ENCODE results near the gene SPAG17. TPM values are rescaled to one million over a fixed set of nuclear protein-coding genes. Genes with fewer than 3 reads are reported as not detected.
"Not testable (repeated sequence)": the region's sequence is repeated elsewhere in the genome, so short reads cannot be mapped to it uniquely, and the experiment has no call there.

SPAG17 gene
- total RNA-seq, 1 experiment from 2014 or later: 0.33 TPM

DNA sequence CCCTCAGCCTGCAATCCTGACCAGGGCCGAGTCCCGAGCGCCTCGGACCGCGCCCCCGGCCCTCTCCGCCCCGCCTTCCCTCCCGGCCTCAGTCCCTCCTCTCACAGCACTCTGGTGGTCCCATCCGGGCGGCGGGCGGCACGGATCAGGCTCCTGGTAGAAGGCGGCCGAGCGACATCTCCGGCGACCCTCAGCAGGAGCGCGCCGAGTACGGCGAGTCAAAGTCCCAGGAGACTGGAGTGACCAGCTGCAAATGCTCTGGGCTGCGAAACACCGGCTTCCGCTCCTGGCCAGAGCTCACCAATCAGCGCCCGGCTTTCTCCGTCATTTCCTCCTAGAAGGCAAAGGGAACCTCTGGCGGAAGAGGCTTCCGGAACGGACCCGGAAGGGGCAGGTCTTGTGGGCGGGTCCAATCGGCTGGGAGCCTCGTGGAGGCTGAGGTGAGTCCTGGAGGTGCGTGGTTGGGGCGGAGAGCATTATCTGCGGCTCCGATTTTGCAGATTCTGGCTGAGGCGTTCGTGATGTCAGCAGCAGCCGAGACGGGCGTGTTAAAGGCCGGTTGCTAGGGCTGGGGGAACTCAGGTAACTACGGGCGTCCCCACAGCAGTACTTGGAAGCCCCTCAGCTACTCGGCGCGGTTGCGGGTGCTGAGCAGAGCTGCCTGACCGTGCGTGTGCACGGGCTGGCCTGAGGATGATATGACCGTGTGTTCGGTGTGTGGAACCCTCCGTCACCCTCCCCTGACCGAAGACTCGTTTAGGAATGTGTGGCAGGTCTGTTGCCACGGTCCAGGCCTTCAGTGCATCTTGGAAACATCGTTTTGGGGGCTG, 255.5 kb downstream of the SPAG17 start, which contains the start of the genes GDAP2 and WDR3:
Gene GDAP2, minus strand, starts transcription at position 279 of the 830 bp plus-strand sequence. CDS start 9,264 bp downstream, outside the sequence.
Gene WDR3, plus strand, starts transcription at position 397 of the 830 bp plus-strand sequence. CDS start 3,581 bp downstream, outside the sequence.
- DNase-seq: peak; percentile 92
- Mint-ChIP-seq H3K9me3 (ENCODE audit: low read depth, unreplicated experiment) (no peaks in the 10 kb centered on the region), H3K4me3 (ENCODE audit: low read depth, unreplicated experiment) (peak within 1 kb of the TSS; percentile 89), H3K4me1 (ENCODE audit: low read depth, unreplicated experiment) (peaks cover 31% of the 10 kb centered on the region), H3K27me3 (ENCODE audit: unreplicated experiment) (no peaks in the 10 kb centered on the region), H3K27ac (ENCODE audit: unreplicated experiment) (peak within 1 kb of the TSS; percentile 74), H3K36me3 (ENCODE audit: insufficient read depth, unreplicated experiment) (peaks cover 38% of the 10 kb centered on the region)
- CTCF ChIA-PET: interaction anchor here (1.4 kb wide), 1 partner anchor 34 kb away, joined by 3 read pairs; no protein-coding TSS in a partner anchor
- TF ChIP-seq, protein P1, sequence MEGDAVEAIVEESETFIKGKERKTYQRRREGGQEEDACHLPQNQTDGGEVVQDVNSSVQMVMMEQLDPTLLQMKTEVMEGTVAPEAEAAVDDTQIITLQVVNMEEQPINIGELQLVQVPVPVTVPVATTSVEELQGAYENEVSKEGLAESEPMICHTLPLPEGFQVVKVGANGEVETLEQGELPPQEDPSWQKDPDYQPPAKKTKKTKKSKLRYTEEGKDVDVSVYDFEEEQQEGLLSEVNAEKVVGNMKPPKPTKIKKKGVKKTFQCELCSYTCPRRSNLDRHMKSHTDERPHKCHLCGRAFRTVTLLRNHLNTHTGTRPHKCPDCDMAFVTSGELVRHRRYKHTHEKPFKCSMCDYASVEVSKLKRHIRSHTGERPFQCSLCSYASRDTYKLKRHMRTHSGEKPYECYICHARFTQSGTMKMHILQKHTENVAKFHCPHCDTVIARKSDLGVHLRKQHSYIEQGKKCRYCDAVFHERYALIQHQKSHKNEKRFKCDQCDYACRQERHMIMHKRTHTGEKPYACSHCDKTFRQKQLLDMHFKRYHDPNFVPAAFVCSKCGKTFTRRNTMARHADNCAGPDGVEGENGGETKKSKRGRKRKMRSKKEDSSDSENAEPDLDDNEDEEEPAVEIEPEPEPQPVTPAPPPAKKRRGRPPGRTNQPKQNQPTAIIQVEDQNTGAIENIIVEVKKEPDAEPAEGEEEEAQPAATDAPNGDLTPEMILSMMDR (IDR thresholded peaks at IDR 0.05; ENCODE audit: unreplicated experiment): no peak
- BruUV-seq (replicated peaks): no TSS peak
- intact Hi-C loops (cut with micrococcal nuclease; ENCODE audit: unreplicated experiment): no loop called here

DNA sequence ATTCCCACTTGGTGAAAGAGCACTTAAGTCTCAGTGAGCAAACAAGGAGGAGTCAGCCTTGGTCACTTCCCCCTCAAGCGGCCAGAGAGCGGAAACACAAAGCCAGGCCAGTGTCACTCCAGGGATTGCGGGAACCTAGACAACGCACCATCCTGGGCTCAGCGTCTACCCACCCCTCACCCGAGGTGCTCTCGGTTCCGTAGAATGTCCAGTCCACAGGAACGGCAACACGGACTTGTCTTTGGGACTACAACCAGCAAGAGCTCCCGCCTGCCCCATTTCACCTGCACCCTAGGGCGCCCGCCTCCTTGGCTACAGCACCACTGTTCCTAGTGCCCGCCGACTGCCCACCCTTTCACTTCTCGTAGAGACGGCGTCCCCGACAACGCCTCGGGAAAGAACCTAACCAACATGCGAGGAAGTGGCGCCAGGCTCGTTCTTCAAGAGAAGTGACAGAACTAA, 256.1 kb downstream of the SPAG17 start:
- DNase-seq: peak; percentile 50
- intact Hi-C loops (cut with micrococcal nuclease; ENCODE audit: unreplicated experiment): no loop called here
- H3K4me1 Mint-ChIP-seq (ENCODE audit: low read depth, unreplicated experiment): peaks cover 31% of the 10 kb centered on the region
- BruUV-seq (replicated peaks): no TSS peak
- H3K36me3 Mint-ChIP-seq (ENCODE audit: insufficient read depth, unreplicated experiment): peaks cover 38% of the 10 kb centered on the region
- peak overlapping the region; percentile 74 for H3K27ac Mint-ChIP-seq (ENCODE audit: unreplicated experiment)
- no peaks in the 10 kb centered on the region for H3K9me3 Mint-ChIP-seq (ENCODE audit: low read depth, unreplicated experiment)
- no peaks in the 10 kb centered on the region for H3K27me3 Mint-ChIP-seq (ENCODE audit: unreplicated experiment)
- H3K4me3 Mint-ChIP-seq (ENCODE audit: low read depth, unreplicated experiment): peak overlapping the region; percentile 89
- CTCF ChIA-PET: interaction anchor here (1.4 kb wide), 1 partner anchor 33 kb away, joined by 3 read pairs; no protein-coding TSS in a partner anchor
- TF ChIP-seq, protein P1 (IDR thresholded peaks at IDR 0.05; ENCODE audit: unreplicated experiment): no peak

DNA sequence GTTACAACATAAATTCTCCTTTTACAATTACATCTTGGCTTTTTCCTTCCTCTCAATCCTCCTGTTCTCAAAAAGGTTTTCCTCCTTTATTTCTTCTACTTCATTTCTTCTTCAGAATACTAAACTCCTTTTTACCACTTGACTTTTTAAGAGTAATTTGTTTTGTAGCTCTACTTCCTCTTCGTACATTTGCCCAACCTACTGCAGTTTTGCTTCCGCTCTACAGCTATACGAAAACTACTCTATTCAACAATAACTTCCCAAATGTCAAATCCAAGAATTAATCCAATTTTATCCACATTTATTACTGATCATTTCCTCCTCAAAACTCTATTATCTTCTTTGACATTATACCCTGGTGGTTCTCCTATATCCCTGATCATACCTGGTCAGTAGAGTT, 259.0 kb downstream of the SPAG17 start:
- intact Hi-C loops (cut with micrococcal nuclease; ENCODE audit: unreplicated experiment): no loop called here
- no peak overlapping the region for H3K4me3 Mint-ChIP-seq (ENCODE audit: low read depth, unreplicated experiment)
- CTCF ChIA-PET: no interaction called here
- no TSS peak for BruUV-seq (replicated peaks)
- H3K36me3 Mint-ChIP-seq (ENCODE audit: insufficient read depth, unreplicated experiment): peaks cover 29% of the 10 kb centered on the region
- H3K27me3 Mint-ChIP-seq (ENCODE audit: unreplicated experiment): no peaks in the 10 kb centered on the region
- TF ChIP-seq, protein P1 (IDR thresholded peaks at IDR 0.05; ENCODE audit: unreplicated experiment): no peak
- no peak for DNase-seq
- H3K4me1 Mint-ChIP-seq (ENCODE audit: low read depth, unreplicated experiment): peaks cover 6% of the 10 kb centered on the region
- no peak overlapping the region for H3K27ac Mint-ChIP-seq (ENCODE audit: unreplicated experiment)
- H3K9me3 Mint-ChIP-seq (ENCODE audit: low read depth, unreplicated experiment): no peaks in the 10 kb centered on the region

DNA sequence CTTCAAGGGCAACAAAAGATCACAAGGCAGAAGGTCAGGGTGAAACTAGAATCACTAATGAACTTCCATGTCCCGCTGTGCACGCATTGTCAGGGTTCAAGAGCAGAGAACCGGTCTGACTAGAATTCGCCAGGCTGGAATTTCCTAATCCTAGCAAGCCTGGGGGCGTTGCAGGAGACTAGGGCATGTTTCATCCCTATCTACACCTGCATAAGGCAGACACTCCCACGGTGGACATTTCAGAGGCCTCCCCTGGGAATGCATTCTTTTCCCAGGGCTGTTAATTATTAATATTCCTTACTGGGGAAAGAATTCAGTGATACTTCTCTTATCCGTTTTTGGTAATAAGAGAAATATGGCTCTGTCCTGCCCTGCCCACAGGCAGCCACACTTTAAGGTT, 262.3 kb downstream of the SPAG17 start:
- H3K36me3 Mint-ChIP-seq (ENCODE audit: insufficient read depth, unreplicated experiment); H3K27ac Mint-ChIP-seq (ENCODE audit: unreplicated experiment); H3K4me1 Mint-ChIP-seq (ENCODE audit: low read depth, unreplicated experiment); H3K4me3 Mint-ChIP-seq (ENCODE audit: low read depth, unreplicated experiment); intact Hi-C loops (cut with micrococcal nuclease; ENCODE audit: unreplicated experiment); H3K27me3 Mint-ChIP-seq (ENCODE audit: unreplicated experiment); DNase-seq; CTCF ChIA-PET; BruUV-seq (replicated peaks); H3K9me3 Mint-ChIP-seq (ENCODE audit: low read depth, unreplicated experiment): not testable (repeated sequence)
